ENCODE measurements around the gene NPHS1. TPM values are rescaled to one million over a fixed set of nuclear protein-coding genes. Genes with fewer than 3 reads are reported as not detected.
"Not testable (repeated sequence)": the region's sequence is repeated elsewhere in the genome, so short reads cannot be mapped to it uniquely, and the experiment has no call there.

Gene NPHS1
- total RNA-seq, 4 donors from 2014 or later = not detected

DNA sequence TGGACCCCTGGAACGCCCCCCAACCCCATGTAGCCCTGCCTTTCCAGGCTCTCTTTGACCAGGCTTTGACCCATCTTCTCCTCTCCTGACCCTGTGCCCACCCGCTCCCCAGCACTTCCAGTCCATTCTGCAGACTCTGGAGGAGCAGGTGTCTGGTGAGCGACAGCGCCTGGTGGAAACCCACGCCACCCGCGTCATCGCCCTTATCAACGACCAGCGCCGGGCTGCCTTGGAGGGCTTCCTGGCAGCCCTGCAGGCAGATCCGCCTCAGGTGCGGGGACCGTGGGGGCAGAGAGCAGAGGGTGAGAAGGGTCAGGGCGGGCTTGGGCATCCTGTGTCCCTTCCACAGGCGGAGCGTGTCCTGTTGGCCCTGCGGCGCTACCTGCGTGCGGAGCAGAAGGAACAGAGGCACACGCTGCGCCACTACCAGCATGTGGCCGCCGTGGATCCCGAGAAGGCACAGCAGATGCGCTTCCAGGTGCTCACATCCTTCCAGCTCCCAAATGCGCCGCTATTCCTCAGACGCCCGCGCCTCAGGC is 22.2 kb upstream of the NPHS1 start:
- no peak overlapping the region for H3K4me3 ChIP-seq
- 84 to 95% methylated on average over 5 to 31 of the region's 32 CpGs for whole genome bisulfite sequencing, 2 donors (ENCODE audit: low coverage in 1 of 2)
- intact Hi-C loops (cut with DNase I; ENCODE audit: low total_unique reads) (no loop called here), in situ Hi-C loops (cut with MboI; ENCODE audit: low pct_ligation_motif_present in 1 of 4, low pct_unique_long_range_greater_than_20kb in 1 of 4, low sequenced_read_pairs in 3 of 4) (no loop called here)
- H3K27me3 ChIP-seq = peaks cover 38% of the 10 kb centered on the region
- no peaks in the 10 kb centered on the region for H3K9me3 ChIP-seq
- TF ChIP-seq POLR2AphosphoS5 (IDR thresholded peaks at IDR 0.05) (no peak), EP300 (IDR thresholded peaks at IDR 0.05; ENCODE audit: low read depth) (no peak), POLR2A (IDR thresholded peaks at IDR 0.05) (no peak)
- TF ChIP-seq, protein P1, sequence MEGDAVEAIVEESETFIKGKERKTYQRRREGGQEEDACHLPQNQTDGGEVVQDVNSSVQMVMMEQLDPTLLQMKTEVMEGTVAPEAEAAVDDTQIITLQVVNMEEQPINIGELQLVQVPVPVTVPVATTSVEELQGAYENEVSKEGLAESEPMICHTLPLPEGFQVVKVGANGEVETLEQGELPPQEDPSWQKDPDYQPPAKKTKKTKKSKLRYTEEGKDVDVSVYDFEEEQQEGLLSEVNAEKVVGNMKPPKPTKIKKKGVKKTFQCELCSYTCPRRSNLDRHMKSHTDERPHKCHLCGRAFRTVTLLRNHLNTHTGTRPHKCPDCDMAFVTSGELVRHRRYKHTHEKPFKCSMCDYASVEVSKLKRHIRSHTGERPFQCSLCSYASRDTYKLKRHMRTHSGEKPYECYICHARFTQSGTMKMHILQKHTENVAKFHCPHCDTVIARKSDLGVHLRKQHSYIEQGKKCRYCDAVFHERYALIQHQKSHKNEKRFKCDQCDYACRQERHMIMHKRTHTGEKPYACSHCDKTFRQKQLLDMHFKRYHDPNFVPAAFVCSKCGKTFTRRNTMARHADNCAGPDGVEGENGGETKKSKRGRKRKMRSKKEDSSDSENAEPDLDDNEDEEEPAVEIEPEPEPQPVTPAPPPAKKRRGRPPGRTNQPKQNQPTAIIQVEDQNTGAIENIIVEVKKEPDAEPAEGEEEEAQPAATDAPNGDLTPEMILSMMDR (IDR thresholded peaks at IDR 0.05) = no peak
- no peak for DNase-seq
- H3K27ac ChIP-seq = no peak overlapping the region
- H3K36me3 ChIP-seq = no peaks in the 10 kb centered on the region
- H3K4me1 ChIP-seq = peaks cover under 1 to 11% (median 6%) of the 10 kb centered on the region in 4 donors

- Histone ChIP-seq H3K4me3 (no peak overlapping the region), H3K4me1 (peaks cover 10 to 24% (median 20%) of the 10 kb centered on the region in 4 donors), H3K27ac (no peak overlapping the region), H3K9me3 (no peaks in the 10 kb centered on the region), H3K36me3 (no peaks in the 10 kb centered on the region), H3K27me3 (peaks cover 48% of the 10 kb centered on the region)
- 81% methylated on average over 5 of the region's 5 CpGs; no CpG with 5 or more reads in 1 of the 2 donors for WGBS, 2 donors (ENCODE audit: low coverage in 1 of 2)
- TF ChIP-seq POLR2AphosphoS5 (IDR thresholded peaks at IDR 0.05) (no peak), POLR2A (IDR thresholded peaks at IDR 0.05) (no peak), EP300 (IDR thresholded peaks at IDR 0.05; ENCODE audit: low read depth) (no peak)
- TF ChIP-seq, protein P1 (IDR thresholded peaks at IDR 0.05) = no peak
- intact Hi-C loops (cut with DNase I; ENCODE audit: low total_unique reads) (no loop called here), in situ Hi-C loops (cut with MboI; ENCODE audit: low pct_ligation_motif_present in 1 of 4, low pct_unique_long_range_greater_than_20kb in 1 of 4, low sequenced_read_pairs in 3 of 4) (no loop called here)
- DNase-seq = no peak
Measured at GRCh38 chr19:35872180-35872579, 19.9 kb upstream of the NPHS1 start.

DNA sequence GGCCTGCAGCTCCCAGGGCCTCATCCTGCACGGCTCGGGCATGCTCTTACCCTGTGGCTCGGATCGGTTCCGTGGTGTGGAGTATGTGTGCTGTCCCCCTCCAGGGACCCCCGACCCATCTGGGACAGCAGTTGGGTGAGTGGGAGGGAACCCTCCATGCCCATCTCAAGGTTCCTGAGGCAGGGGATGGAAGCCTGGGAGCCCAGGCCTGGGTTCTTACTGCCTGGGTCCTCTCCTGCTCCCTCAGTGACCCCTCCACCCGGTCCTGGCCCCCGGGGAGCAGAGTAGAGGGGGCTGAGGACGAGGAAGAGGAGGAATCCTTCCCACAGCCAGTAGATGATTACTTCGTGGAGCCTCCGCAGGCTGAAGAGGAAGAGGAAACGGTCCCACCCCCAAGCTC is 19.3 kb upstream of the NPHS1 start:
- intact Hi-C loops (cut with DNase I; ENCODE audit: low total_unique reads) = no loop called here
- Histone ChIP-seq H3K27ac (no peak overlapping the region), H3K4me3 (no peak overlapping the region), H3K9me3 (no peaks in the 10 kb centered on the region), H3K4me1 (peaks cover 10 to 24% (median 20%) of the 10 kb centered on the region in 4 donors), H3K27me3 (peaks cover 52% of the 10 kb centered on the region), H3K36me3 (no peaks in the 10 kb centered on the region)
- in situ Hi-C loops (cut with MboI; ENCODE audit: low pct_ligation_motif_present in 1 of 4, low pct_unique_long_range_greater_than_20kb in 1 of 4, low sequenced_read_pairs in 3 of 4) = no loop called here
- WGBS, 2 donors (ENCODE audit: low coverage in 1 of 2) = 68 to 86% methylated on average over 4 to 12 of the region's 12 CpGs
- TF ChIP-seq, protein P1 (IDR thresholded peaks at IDR 0.05) = no peak
- TF ChIP-seq POLR2A (IDR thresholded peaks at IDR 0.05) (no peak), EP300 (IDR thresholded peaks at IDR 0.05; ENCODE audit: low read depth) (no peak)
- no peak for DNase-seq

- TF ChIP-seq EP300 (IDR thresholded peaks at IDR 0.05; ENCODE audit: low read depth) (no peak), POLR2AphosphoS5 (IDR thresholded peaks at IDR 0.05) (no peak), POLR2A (IDR thresholded peaks at IDR 0.05) (no peak)
- TF ChIP-seq, protein P1 (IDR thresholded peaks at IDR 0.05) = no peak
- Histone ChIP-seq H3K9me3 (no peaks in the 10 kb centered on the region), H3K27ac (no peak overlapping the region), H3K4me3 (no peak overlapping the region), H3K27me3 (peaks cover 54% of the 10 kb centered on the region), H3K36me3 (no peaks in the 10 kb centered on the region), H3K4me1 (peaks cover 10 to 24% (median 20%) of the 10 kb centered on the region in 4 donors)
- WGBS, 2 donors (ENCODE audit: low coverage in 1 of 2) = 78 to 100% methylated on average over 1 to 11 of the region's 12 CpGs
- in situ Hi-C loops (cut with MboI; ENCODE audit: low pct_ligation_motif_present in 1 of 4, low pct_unique_long_range_greater_than_20kb in 1 of 4, low sequenced_read_pairs in 3 of 4) (no loop called here), intact Hi-C loops (cut with DNase I; ENCODE audit: low total_unique reads) (no loop called here)
- no peak for DNase-seq
Measured at GRCh38 chr19:35870798-35871197, 18.5 kb upstream of the NPHS1 start.

GRCh38 chr19:35870124-35870736 is 17.9 kb upstream of the NPHS1 start:
- peak overlapping the region in 1 of 4 donors; percentile 60 for H3K4me3 ChIP-seq
- H3K9me3 ChIP-seq; DNase-seq; H3K27ac ChIP-seq; H3K36me3 ChIP-seq; intact Hi-C loops (cut with DNase I; ENCODE audit: low total_unique reads); in situ Hi-C loops (cut with MboI; ENCODE audit: low pct_ligation_motif_present in 1 of 4, low pct_unique_long_range_greater_than_20kb in 1 of 4, low sequenced_read_pairs in 3 of 4): not testable (repeated sequence)
- H3K27me3 ChIP-seq = peaks cover 59% of the 10 kb centered on the region
- peaks cover 10 to 24% (median 20%) of the 10 kb centered on the region in 4 donors for H3K4me1 ChIP-seq
- WGBS, 2 donors (ENCODE audit: low coverage in 1 of 2) = 20 to 50% methylated on average over 12 to 26 of the region's 26 CpGs
